ENCODE results near the gene PACSIN1.

GRCh38 chr6:34497411-34497810 lies 31.5 kb downstream of the PACSIN1 start:
- TF ChIP-seq CTCF (tag by site-specific recombination; IDR thresholded peaks at IDR 0.05) (no peak), GLIS2 (tag by site-specific recombination; IDR thresholded peaks at IDR 0.05) (no peak), ZNF280D (tag by site-specific recombination; IDR thresholded peaks at IDR 0.05) (no peak), ZNF223 (tag by site-specific recombination; IDR thresholded peaks at IDR 0.05) (no peak), TCF7L2 (IDR thresholded peaks at IDR 0.05; ENCODE audit: borderline replicate concordance, low read depth, low read length) (no peak), RBAK (tag by site-specific recombination; IDR thresholded peaks at IDR 0.05) (no peak), SALL2 (tag by site-specific recombination; IDR thresholded peaks at IDR 0.05; ENCODE audit: borderline replicate concordance) (no peak), ATF2 (tag by site-specific recombination; IDR thresholded peaks at IDR 0.05; ENCODE audit: low read depth) (no peak), KLF16 (tag by site-specific recombination; IDR thresholded peaks at IDR 0.05) (no peak)

All from HEK293 (cell line).